SK-N-SH (cell line): ENCODE measurements around the gene LST1. TPM values are rescaled to one million over a fixed set of nuclear protein-coding genes. Genes with fewer than 3 reads are reported as not detected.

Experiments used
- CTCF ChIA-PET: fragments of 300-600, 350-600 bp; formaldehyde crosslinking; extraction: SDS; loops from one replicate; lab custom pipeline; 2021; lab: Yijun Ruan, JAX
- POLR2A ChIA-PET: fragments of 350-600 bp; sonication (Branson Sonifier 250); formaldehyde crosslinking; extraction: SDS; loops from one replicate; lab custom pipeline; 2020; ENCODE audit warnings: antibody characterized with exemption, inconsistent platforms; lab: Yijun Ruan, JAX
- DNase-seq: peaks from one replicate; pipeline ENCODE4 v3.0.0; 2012
- H2AFZ ChIP-seq: fragments of 200-600 bp; sonication (generic); 2 replicates; pipeline ENCODE4 v1.8.1; 2016; ENCODE audit warnings: antibody characterized with exemption, mild to moderate bottlenecking, low read depth
- H3F3A ChIP-seq: fragments of 200-600 bp; sonication (generic); replicated peaks from 2 replicates; pipeline ENCODE3; 2016; ENCODE audit warnings: antibody characterized with exemption, mild to moderate bottlenecking; ENCODE audit not compliant: insufficient read depth
- H3K27ac ChIP-seq, 2 experiments: fragments of 200-500 bp in 1 of 2; fragments of 200-600 bp in 1 of 2; sonication (Bioruptor generic) in 1 of 2; sonication (generic), shearing (Covaris generic) in 1 of 2; 2 replicates each; pipeline versions ENCODE4 v1.5.1 to v1.6.1; 2014 to 2016; ENCODE audit warnings: low read depth in 2 of 2, inconsistent platforms in 1 of 2, low read length in 1 of 2, mild to moderate bottlenecking in 1 of 2, mixed read lengths in 1 of 2
- H3K27me3 ChIP-seq: fragments of 200-600 bp; sonication (generic), shearing (Covaris generic); 2 replicates; pipeline ENCODE4 v1.6.1; 2016; ENCODE audit warnings: mixed run types; ENCODE audit not compliant: insufficient read depth
- H3K36me3 ChIP-seq, 2 experiments: fragments of 200-500 bp in 1 of 2; fragments of 200-600 bp in 1 of 2; sonication (Bioruptor generic) in 1 of 2; sonication (generic) in 1 of 2; replicated peaks in 1 of 2; 2 replicates each; pipeline versions ENCODE3 to v1.5.1; 2014 to 2016; ENCODE audit warnings: low read length in 1 of 2, mild to moderate bottlenecking in 1 of 2; ENCODE audit not compliant: insufficient read depth in 2 of 2, control insufficient read depth in 1 of 2
- H3K4me1 ChIP-seq, 2 experiments: fragments of 200-500 bp in 1 of 2; fragments of 200-600 bp in 1 of 2; sonication (Bioruptor generic) in 1 of 2; sonication (generic), shearing (Covaris generic) in 1 of 2; 2 replicates each; pipeline versions ENCODE4 v1.5.1 to v1.6.1; 2014 to 2016; ENCODE audit warnings: low read depth in 1 of 2, low read length in 1 of 2, mixed run types in 1 of 2; ENCODE audit not compliant: insufficient read depth in 2 of 2, control insufficient read depth in 1 of 2
- H3K4me2 ChIP-seq: fragments of 200-600 bp; sonication (generic), shearing (Covaris generic); 2 replicates; pipeline ENCODE4 v1.6.1; 2017; ENCODE audit warnings: mixed run types
- H3K4me3 ChIP-seq, 2 experiments: fragments of 200-500 bp in 1 of 2; fragments of 200-600 bp in 1 of 2; sonication (Bioruptor generic) in 1 of 2; sonication (generic), shearing (Covaris generic) in 1 of 2; 2 replicates each; pipeline versions ENCODE4 v1.5.1 to v1.8.1; 2014 to 2016; ENCODE audit warnings: low read depth in 2 of 2, inconsistent platforms in 1 of 2, low read length in 1 of 2, mild to moderate bottlenecking in 1 of 2, mixed read lengths in 1 of 2, moderate library complexity in 1 of 2
- H3K79me2 ChIP-seq: fragments of 200-600 bp; sonication (generic); 2 replicates; pipeline ENCODE4 v1.8.1; 2017; ENCODE audit warnings: mild to moderate bottlenecking; ENCODE audit not compliant: insufficient read depth
- H3K9ac ChIP-seq: fragments of 200-600 bp; sonication (generic); 2 replicates; pipeline ENCODE4 v1.6.1; 2017; ENCODE audit warnings: mixed run types
- H3K9me2 ChIP-seq: fragments of 200-600 bp; sonication (generic); 2 replicates; pipeline ENCODE4 v1.6.1; 2017; ENCODE audit warnings: mixed run types
- H3K9me3 ChIP-seq: fragments of 200-600 bp; sonication (generic); 2 replicates; pipeline ENCODE4 v1.6.1; 2017; ENCODE audit warnings: mixed run types, mild to moderate bottlenecking, moderate library complexity
- H4K20me1 ChIP-seq: fragments of 200-600 bp; sonication (generic); 2 replicates; pipeline ENCODE4 v1.6.1; 2017; ENCODE audit warnings: mild to moderate bottlenecking, mixed run types; ENCODE audit not compliant: insufficient read depth
- CHD2 ChIP-seq: fragments of 150-350 bp; IDR thresholded peaks from 2 replicates; pipeline ENCODE4 v1.6.1; 2018; ENCODE audit warnings: low read length; ENCODE audit not compliant: partially characterized antibody
- EP300 ChIP-seq, 2 experiments: IDR thresholded peaks; 2 replicates each; pipeline versions ENCODE4 v1.4.0 to v1.6.1; 2012; ENCODE audit warnings: borderline replicate concordance in 1 of 2, low read depth in 1 of 2, low read length in 1 of 2
- FOXJ3 ChIP-seq: sonication (generic); formaldehyde crosslinking; IDR thresholded peaks from 2 replicates; pipeline ENCODE4 v1.5.1; 2020; ENCODE audit warnings: mild to moderate bottlenecking, missing genetic modification reagents
- FOXM1 ChIP-seq: IDR thresholded peaks from 2 replicates; pipeline ENCODE4 v1.4.0; 2012; ENCODE audit warnings: low read depth, mild to moderate bottlenecking
- IRF3 ChIP-seq: fragments of 150-350 bp; IDR thresholded peaks from 2 replicates; pipeline ENCODE4 v1.6.1; 2016; ENCODE audit warnings: mild to moderate bottlenecking, low read depth, low read length
- MEF2A ChIP-seq: IDR thresholded peaks from 2 replicates; pipeline ENCODE4 v1.4.0; 2012; ENCODE audit warnings: low read depth, borderline replicate concordance
- MXI1 ChIP-seq: IDR thresholded peaks from 2 replicates; pipeline ENCODE4 v1.6.1; 2012; ENCODE audit warnings: mild to moderate bottlenecking, low read depth, low read length, improper control_type of control experiment
- NFIC ChIP-seq: IDR thresholded peaks from 2 replicates; pipeline ENCODE4 v1.4.0; 2012; ENCODE audit warnings: borderline replicate concordance
- PBX3 ChIP-seq: IDR thresholded peaks from 2 replicates; pipeline ENCODE4; 2012
- RCOR1 ChIP-seq: fragments of 150-350 bp; IDR thresholded peaks from 2 replicates; pipeline ENCODE4 v1.6.1; 2017; ENCODE audit warnings: antibody characterized with exemption, low read length
- RFX5 ChIP-seq: IDR thresholded peaks from 2 replicates; pipeline ENCODE4 v1.6.1; 2012; ENCODE audit warnings: mild to moderate bottlenecking, improper control_type of control experiment, low read length
- TAF1 ChIP-seq: IDR thresholded peaks from 2 replicates; pipeline ENCODE4 v1.6.1; 2012; ENCODE audit warnings: low read depth, mild to moderate bottlenecking, low read length, moderate library complexity, borderline replicate concordance
- YY1 ChIP-seq: IDR thresholded peaks from 2 replicates; pipeline ENCODE4 v1.4.0; 2012; ENCODE audit warnings: low read depth, mild to moderate bottlenecking
- WGBS: methylation state at CpG from one replicate; pipeline ENCODE4 v1.1.6; 2017; ENCODE audit warnings: low lambda C conversion rate; 5-methylcytosine and 5-hydroxymethylcytosine counted together
- polyA plus RNA-seq, 3 experiments: library from polyadenylated mRNA; depleted of rRNA; stranded (reverse); fragments of >200 nt; gene quantifications; 2 replicates each; pipeline ENCODE4 v1.2.3, GENCODE V29; 2012
- TF ChIP-seq, protein P1 (sequence below): IDR thresholded peaks from 2 replicates; pipeline ENCODE4 v1.4.0; 2012; ENCODE audit warnings: low read depth, borderline replicate concordance
- TF ChIP-seq, protein P2 (sequence below): fragments of 150-350 bp; IDR thresholded peaks from 2 replicates; pipeline ENCODE4 v1.6.1; 2017; ENCODE audit warnings: antibody characterized with exemption, low read length, low read depth, borderline replicate concordance

LST1 gene
- polyA plus RNA-seq, 1 of the 3 experiments (the other 2 are of a cell fraction), result not detected

GRCh38 chr6:31614684-31615578 is 28.9 kb downstream of the LST1 start, which contains the start of gene AIF1:
Gene AIF1 (plus strand): TSS chr6:31615234. CDS start chr6:31615330, 96 bp downstream.
- DNase-seq, result no peak
- Histone ChIP-seq H3K4me2 (no peak within 1 kb of the TSS), H3K4me3 (no peak within 1 kb of the TSS), H3K9me3 (no peaks in the 10 kb centered on the region), H3K27me3 (no peaks in the 10 kb centered on the region), H3K9ac (no peak within 1 kb of the TSS), H4K20me1 (no peaks in the 10 kb centered on the region), H2AFZ (no peak within 1 kb of the TSS), H3K27ac (no peak within 1 kb of the TSS), H3F3A (peaks cover 11% of the 10 kb centered on the region), H3K9me2 (no peaks in the 10 kb centered on the region), H3K79me2 (no peaks in the 10 kb centered on the region), H3K36me3 (no peaks in the 10 kb centered on the region), H3K4me1 (no peaks in the 10 kb centered on the region; a peak in 1 of 4 replicates)
- ChIA-PET POLR2A (no interaction called here), CTCF (interaction anchor here (1.1 to 7.0 kb wide), 2 partner anchors 11 to 17 kb away, joined by 3 to 35 read pairs; no protein-coding TSS in a partner anchor)
- no peak for TF ChIP-seq CHD2
- no peak for TF ChIP-seq MXI1
- no peak for TF ChIP-seq FOXM1
- TF ChIP-seq, protein P1, sequence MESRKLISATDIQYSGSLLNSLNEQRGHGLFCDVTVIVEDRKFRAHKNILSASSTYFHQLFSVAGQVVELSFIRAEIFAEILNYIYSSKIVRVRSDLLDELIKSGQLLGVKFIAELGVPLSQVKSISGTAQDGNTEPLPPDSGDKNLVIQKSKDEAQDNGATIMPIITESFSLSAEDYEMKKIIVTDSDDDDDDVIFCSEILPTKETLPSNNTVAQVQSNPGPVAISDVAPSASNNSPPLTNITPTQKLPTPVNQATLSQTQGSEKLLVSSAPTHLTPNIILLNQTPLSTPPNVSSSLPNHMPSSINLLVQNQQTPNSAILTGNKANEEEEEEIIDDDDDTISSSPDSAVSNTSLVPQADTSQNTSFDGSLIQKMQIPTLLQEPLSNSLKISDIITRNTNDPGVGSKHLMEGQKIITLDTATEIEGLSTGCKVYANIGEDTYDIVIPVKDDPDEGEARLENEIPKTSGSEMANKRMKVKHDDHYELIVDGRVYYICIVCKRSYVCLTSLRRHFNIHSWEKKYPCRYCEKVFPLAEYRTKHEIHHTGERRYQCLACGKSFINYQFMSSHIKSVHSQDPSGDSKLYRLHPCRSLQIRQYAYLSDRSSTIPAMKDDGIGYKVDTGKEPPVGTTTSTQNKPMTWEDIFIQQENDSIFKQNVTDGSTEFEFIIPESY, result no peak
- TF ChIP-seq FOXJ3, result no peak
- 87% methylated on average over 6 of the region's 6 CpGs for WGBS

GRCh38 chr6:31615748-31616147 is 29.7 kb downstream of the LST1 start:
- CTCF ChIA-PET, result interaction anchor here (1.1 to 7.0 kb wide), 2 partner anchors 12 to 18 kb away, joined by 3 to 35 read pairs; no protein-coding TSS in a partner anchor
- Histone ChIP-seq H3K4me2 (no peak overlapping the region), H3K27ac (no peak overlapping the region), H3K4me3 (no peak overlapping the region), H4K20me1 (no peaks in the 10 kb centered on the region), H3K9me3 (no peaks in the 10 kb centered on the region), H3K9me2 (no peaks in the 10 kb centered on the region), H3K36me3 (no peaks in the 10 kb centered on the region), H3K79me2 (peaks cover 2% of the 10 kb centered on the region), H3K9ac (no peak overlapping the region), H3F3A (peaks cover 11% of the 10 kb centered on the region), H3K4me1 (no peaks in the 10 kb centered on the region), H2AFZ (no peak overlapping the region), H3K27me3 (no peaks in the 10 kb centered on the region)
- WGBS, result 83% methylated on average over 7 of the region's 7 CpGs
- POLR2A ChIA-PET, result no interaction called here
- no peak for DNase-seq
- no peak for TF ChIP-seq YY1
- TF ChIP-seq NFIC, result no peak
- no peak for TF ChIP-seq FOXJ3
- TF ChIP-seq TAF1, result no peak
- no peak for TF ChIP-seq IRF3
- no peak for TF ChIP-seq CHD2
- TF ChIP-seq, protein P1, result no peak
- no peak for TF ChIP-seq PBX3
- TF ChIP-seq EP300 (IDR thresholded peaks at IDR 0.05; ENCODE audit: borderline replicate concordance in 1 of 2, low read depth in 1 of 2, low read length in 1 of 2), result no peak
- no peak for TF ChIP-seq RFX5
- TF ChIP-seq, protein P2, sequence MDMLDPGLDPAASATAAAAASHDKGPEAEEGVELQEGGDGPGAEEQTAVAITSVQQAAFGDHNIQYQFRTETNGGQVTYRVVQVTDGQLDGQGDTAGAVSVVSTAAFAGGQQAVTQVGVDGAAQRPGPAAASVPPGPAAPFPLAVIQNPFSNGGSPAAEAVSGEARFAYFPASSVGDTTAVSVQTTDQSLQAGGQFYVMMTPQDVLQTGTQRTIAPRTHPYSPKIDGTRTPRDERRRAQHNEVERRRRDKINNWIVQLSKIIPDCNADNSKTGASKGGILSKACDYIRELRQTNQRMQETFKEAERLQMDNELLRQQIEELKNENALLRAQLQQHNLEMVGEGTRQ, result no peak
- TF ChIP-seq RCOR1, result no peak
- no peak for TF ChIP-seq MEF2A
